Nephron (organoid): ENCODE results near the gene JADE1.
A peak's percentile ranks its signal among the peaks of the same experiment; 100 is the strongest.

Source experiments
- H3K27ac Mint-ChIP-seq, 3 experiments: 2 replicates each; pipeline ENCODE4 v1.8.0; 2020; ENCODE audit warnings: mixed read lengths in 3 of 3, mild to moderate bottlenecking in 2 of 3, moderate library complexity in 1 of 3
- H3K27me3 Mint-ChIP-seq: 2 replicates; pipeline ENCODE4 v1.8.0; 2021; ENCODE audit warnings: low read depth, mild to moderate bottlenecking, moderate library complexity, mixed read lengths
- H3K36me3 Mint-ChIP-seq: 2 replicates; pipeline ENCODE4 v1.8.0; 2020; ENCODE audit warnings: low read depth, mixed read lengths
- H3K4me1 Mint-ChIP-seq: 2 replicates; pipeline ENCODE4 v1.8.0; 2020; ENCODE audit warnings: mixed read lengths
- H3K4me3 Mint-ChIP-seq, 3 experiments: 2 replicates each; pipeline ENCODE4 v1.8.0; 2020; ENCODE audit warnings: mild to moderate bottlenecking in 3 of 3, mixed read lengths in 3 of 3, moderate library complexity in 2 of 3
- H3K9me3 Mint-ChIP-seq: 2 replicates; pipeline ENCODE4 v1.8.0; 2020; ENCODE audit warnings: mixed read lengths
- CTCF ChIP-seq, 3 experiments: fragments of 200-600 bp; sonication (generic); IDR thresholded peaks; one replicate each; pipeline ENCODE4 v1.5.0; 2021; ENCODE audit warnings: antibody characterized with exemption in 3 of 3; ENCODE audit not compliant: unreplicated experiment in 3 of 3

The JADE1 gene

GRCh38 chr4:128821151-128821550, 11.7 kb downstream of the JADE1 start:
- H3K27me3 Mint-ChIP-seq, result no peaks in the 10 kb centered on the region
- no peak overlapping the region for H3K4me3 Mint-ChIP-seq
- H3K36me3 Mint-ChIP-seq, result peaks cover 4% of the 10 kb centered on the region
- H3K9me3 Mint-ChIP-seq, result no peaks in the 10 kb centered on the region
- H3K27ac Mint-ChIP-seq, result no peak overlapping the region
- no peak for TF ChIP-seq CTCF (IDR thresholded peaks at IDR 0.05; ENCODE audit: unreplicated experiment in 3 of 3)
- peaks cover 13% of the 10 kb centered on the region for H3K4me1 Mint-ChIP-seq

- no peaks in the 10 kb centered on the region for H3K27me3 Mint-ChIP-seq
- no peak overlapping the region for H3K4me3 Mint-ChIP-seq
- H3K4me1 Mint-ChIP-seq, result peaks cover 25% of the 10 kb centered on the region
- H3K36me3 Mint-ChIP-seq, result peaks cover 4% of the 10 kb centered on the region
- TF ChIP-seq CTCF (IDR thresholded peaks at IDR 0.05; ENCODE audit: unreplicated experiment in 3 of 3), result no peak
- no peaks in the 10 kb centered on the region for H3K9me3 Mint-ChIP-seq
- peak overlapping the region in 1 of 3 experiments; percentile 59 for H3K27ac Mint-ChIP-seq
Observed at GRCh38 chr4:128823025-128823661, 13.6 kb downstream of the JADE1 start.

GRCh38 chr4:128825226-128825625, 15.7 kb downstream of the JADE1 start:
- no peaks in the 10 kb centered on the region for H3K36me3 Mint-ChIP-seq
- no peak for TF ChIP-seq CTCF (IDR thresholded peaks at IDR 0.05; ENCODE audit: unreplicated experiment in 3 of 3)
- no peak overlapping the region for H3K4me3 Mint-ChIP-seq
- H3K4me1 Mint-ChIP-seq, result peaks cover 28% of the 10 kb centered on the region
- peak overlapping the region in 1 of 3 experiments; percentile 36 for H3K27ac Mint-ChIP-seq
- no peaks in the 10 kb centered on the region for H3K9me3 Mint-ChIP-seq
- H3K27me3 Mint-ChIP-seq, result no peaks in the 10 kb centered on the region

GRCh38 chr4:128827296-128827695, 17.8 kb downstream of the JADE1 start:
- Mint-ChIP-seq H3K4me1 (peaks cover 40% of the 10 kb centered on the region), H3K27me3 (no peaks in the 10 kb centered on the region), H3K9me3 (no peaks in the 10 kb centered on the region), H3K27ac (peak overlapping the region in 1 of 3 experiments; percentile 0), H3K36me3 (peaks cover under 1% of the 10 kb centered on the region), H3K4me3 (no peak overlapping the region)
- no peak for TF ChIP-seq CTCF (IDR thresholded peaks at IDR 0.05; ENCODE audit: unreplicated experiment in 3 of 3)

- Mint-ChIP-seq H3K27ac (peak overlapping the region; percentile 67 to 76 (median 68)), H3K36me3 (peaks cover 13% of the 10 kb centered on the region), H3K27me3 (no peaks in the 10 kb centered on the region), H3K4me3 (peak overlapping the region in 1 of 3 experiments; percentile 2), H3K9me3 (no peaks in the 10 kb centered on the region), H3K4me1 (peaks cover 49% of the 10 kb centered on the region)
- TF ChIP-seq CTCF (IDR thresholded peaks at IDR 0.05; ENCODE audit: unreplicated experiment in 3 of 3), result no peak
Observed at GRCh38 chr4:128830906-128831503, 21.5 kb downstream of the JADE1 start.
